B cell (primary cell): ENCODE measurements around the gene SEC24C.
"Not testable (repeated sequence)": the region's sequence is repeated elsewhere in the genome, so short reads cannot be mapped to it uniquely, and the experiment has no call there.

Experiments used
- CTCF ChIP-seq: fragments of 200-600 bp; IDR thresholded peaks from one replicate; pipeline ENCODE4 v1.8.0; 2022; ENCODE audit warnings: antibody characterized with exemption, mild to moderate bottlenecking
- EZH2 ChIP-seq: IDR thresholded peaks from 2 replicates; pipeline ENCODE4 v1.6.1; 2012; ENCODE audit warnings: borderline replicate concordance, low read depth, mild to moderate bottlenecking, moderate library complexity, low read length; ENCODE audit not compliant: insufficient read depth, poor library complexity, severe bottlenecking

GRCh38 chr10:73706488-73706887 lies 37.7 kb upstream of the SEC24C start:
- not testable (repeated sequence) for TF ChIP-seq CTCF, EZH2
